IgD-negative memory B cell (primary cell): ENCODE results near the gene A4GALT. TPM values are rescaled to one million over a fixed set of nuclear protein-coding genes. Genes with fewer than 3 reads are reported as not detected.
"Not testable (repeated sequence)": the region's sequence is repeated elsewhere in the genome, so short reads cannot be mapped to it uniquely, and the experiment has no call there.

Experiments used
- H3K27ac Mint-ChIP-seq, 3 donors: one replicate each; pipeline ENCODE4 v1.8.0; 2020 to 2022; ENCODE audit warnings: mild to moderate bottlenecking in 3 of 3, mixed read lengths in 3 of 3, moderate library complexity in 1 of 3
- H3K27me3 Mint-ChIP-seq: one replicate; pipeline ENCODE4 v1.8.0; 2021; ENCODE audit warnings: mixed read lengths
- H3K36me3 Mint-ChIP-seq: one replicate; pipeline ENCODE4 v1.8.0; 2020; ENCODE audit warnings: mild to moderate bottlenecking, mixed read lengths
- H3K4me1 Mint-ChIP-seq, 3 donors: one replicate each; pipeline ENCODE4 v1.8.0; 2020 to 2022; ENCODE audit warnings: mixed read lengths in 3 of 3, mild to moderate bottlenecking in 1 of 3
- H3K4me3 Mint-ChIP-seq, 4 donors: one replicate each; pipeline ENCODE4 v1.8.0; 2020 to 2022; ENCODE audit warnings: mild to moderate bottlenecking in 4 of 4, mixed read lengths in 4 of 4, moderate library complexity in 3 of 4
- H3K9me3 Mint-ChIP-seq, 3 donors: one replicate each; pipeline ENCODE4 v1.8.0; 2020 to 2021; ENCODE audit warnings: mixed read lengths in 3 of 3, mild to moderate bottlenecking in 1 of 3
- polyA plus RNA-seq: library from polyadenylated mRNA; unstranded; fragments of 300-500 nt; fragmentation: Illumina TruSeq; gene quantifications from one replicate; pipeline ENCODE4 v1.2.3, GENCODE V29; 2021

The A4GALT gene
- polyA plus RNA-seq, 1 donor from 2014 or later: not detected

DNA sequence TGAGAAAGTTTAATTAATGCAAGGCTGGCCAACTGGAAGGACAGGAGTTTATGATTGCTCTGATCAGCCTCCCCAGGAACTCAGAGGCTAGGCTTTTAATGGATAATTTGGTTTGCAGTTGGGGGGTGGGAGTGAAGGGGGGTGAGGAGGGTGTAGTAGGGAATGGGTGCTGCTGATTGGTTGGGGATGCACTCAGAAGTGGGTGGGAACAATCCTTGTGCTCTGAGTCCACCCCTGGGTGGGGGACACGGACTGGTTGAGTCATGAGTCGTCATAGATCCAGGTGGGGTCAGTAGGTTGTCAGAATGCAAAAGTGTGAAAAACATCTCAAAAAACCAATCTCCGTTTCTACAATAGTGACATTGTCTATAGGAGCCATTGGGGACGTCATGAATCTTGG, 50.6 kb downstream of the A4GALT start:
- Mint-ChIP-seq H3K36me3 (no peaks in the 10 kb centered on the region), H3K27me3 (peaks cover 2% of the 10 kb centered on the region), H3K27ac (peak overlapping the region in 1 of 3 donors; percentile 33), H3K4me1 (peaks cover 29 to 34% (median 30%) of the 10 kb centered on the region in 3 donors), H3K9me3 (no peaks in the 10 kb centered on the region), H3K4me3 (no peak overlapping the region)

DNA sequence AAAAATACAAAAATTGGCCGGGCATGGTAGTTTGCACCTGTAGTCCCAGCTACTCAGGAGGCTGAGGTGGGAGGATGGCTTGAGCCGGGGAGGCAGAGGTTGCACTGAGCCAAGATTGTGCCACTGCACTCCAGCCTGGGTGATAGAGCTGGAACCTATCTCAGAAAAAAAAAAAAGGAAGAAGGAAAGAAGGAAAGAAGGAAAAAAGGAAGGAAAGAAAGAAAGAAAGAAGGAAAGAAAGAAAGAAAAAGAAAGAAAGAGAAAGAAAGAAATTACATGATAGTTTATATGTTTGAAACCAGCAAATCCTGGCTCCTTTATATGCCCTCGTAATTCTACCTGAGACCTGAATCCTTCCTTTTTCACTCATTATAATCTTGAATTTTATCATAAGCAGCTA, 54.3 kb downstream of the A4GALT start:
- peaks cover 26 to 27% (median 26%) of the 10 kb centered on the region in 3 donors for H3K4me1 Mint-ChIP-seq
- H3K36me3 Mint-ChIP-seq, H3K27me3 Mint-ChIP-seq, H3K9me3 Mint-ChIP-seq: not testable (repeated sequence)
- peak overlapping the region in 3 of 4 donors; percentile 21 to 68 (median 49) for H3K4me3 Mint-ChIP-seq
- H3K27ac Mint-ChIP-seq: peak overlapping the region in 2 of 3 donors; percentile 14 to 78

DNA sequence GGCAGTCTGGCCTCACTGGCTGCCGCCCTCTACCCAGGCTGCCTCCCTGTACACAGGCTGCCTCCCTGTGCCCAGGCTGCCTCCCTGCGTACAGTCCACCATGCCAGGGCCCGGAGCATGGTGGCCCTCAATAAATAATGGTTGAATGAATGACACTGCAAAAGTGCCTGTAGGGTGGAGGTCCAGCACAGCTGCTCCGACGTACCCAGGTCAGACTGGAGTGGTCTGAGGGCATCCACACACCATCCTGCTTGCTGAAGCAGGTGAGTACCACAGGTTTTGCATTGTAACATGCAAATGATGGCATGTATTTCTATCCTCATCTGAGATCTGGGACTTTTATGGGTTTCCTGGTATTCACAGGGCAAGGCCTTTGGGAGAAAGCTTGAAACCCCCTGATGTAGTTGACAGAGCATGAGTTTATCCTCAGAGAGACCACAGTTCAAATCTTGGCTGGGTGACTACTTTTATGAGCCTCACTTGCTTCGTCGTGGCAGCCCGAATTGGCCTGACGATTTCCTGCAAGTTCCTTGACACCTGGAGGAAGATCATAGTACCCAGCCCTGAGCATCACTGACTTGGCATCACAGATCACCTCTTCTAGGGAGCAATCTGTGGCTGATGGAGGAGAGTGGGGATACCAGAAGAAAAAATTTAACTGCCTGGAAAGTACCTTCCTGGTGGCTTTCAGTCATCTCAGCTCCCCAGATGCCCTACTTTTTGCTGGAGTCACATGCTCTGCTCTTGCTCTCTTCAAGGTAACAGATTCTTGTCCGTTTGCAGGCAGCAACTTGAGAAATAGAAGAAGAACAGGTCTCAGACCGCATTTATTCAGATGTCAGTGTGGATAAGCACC, 55.5 kb downstream of the A4GALT start:
- H3K4me3 Mint-ChIP-seq: peak overlapping the region in 3 of 4 donors; percentile 25 to 78 (median 58)
- no peaks in the 10 kb centered on the region for H3K9me3 Mint-ChIP-seq
- H3K36me3 Mint-ChIP-seq: no peaks in the 10 kb centered on the region
- peaks cover 17 to 20% (median 19%) of the 10 kb centered on the region in 3 donors for H3K4me1 Mint-ChIP-seq
- no peaks in the 10 kb centered on the region for H3K27me3 Mint-ChIP-seq
- H3K27ac Mint-ChIP-seq: peak overlapping the region; percentile 35 to 95 (median 78)

DNA sequence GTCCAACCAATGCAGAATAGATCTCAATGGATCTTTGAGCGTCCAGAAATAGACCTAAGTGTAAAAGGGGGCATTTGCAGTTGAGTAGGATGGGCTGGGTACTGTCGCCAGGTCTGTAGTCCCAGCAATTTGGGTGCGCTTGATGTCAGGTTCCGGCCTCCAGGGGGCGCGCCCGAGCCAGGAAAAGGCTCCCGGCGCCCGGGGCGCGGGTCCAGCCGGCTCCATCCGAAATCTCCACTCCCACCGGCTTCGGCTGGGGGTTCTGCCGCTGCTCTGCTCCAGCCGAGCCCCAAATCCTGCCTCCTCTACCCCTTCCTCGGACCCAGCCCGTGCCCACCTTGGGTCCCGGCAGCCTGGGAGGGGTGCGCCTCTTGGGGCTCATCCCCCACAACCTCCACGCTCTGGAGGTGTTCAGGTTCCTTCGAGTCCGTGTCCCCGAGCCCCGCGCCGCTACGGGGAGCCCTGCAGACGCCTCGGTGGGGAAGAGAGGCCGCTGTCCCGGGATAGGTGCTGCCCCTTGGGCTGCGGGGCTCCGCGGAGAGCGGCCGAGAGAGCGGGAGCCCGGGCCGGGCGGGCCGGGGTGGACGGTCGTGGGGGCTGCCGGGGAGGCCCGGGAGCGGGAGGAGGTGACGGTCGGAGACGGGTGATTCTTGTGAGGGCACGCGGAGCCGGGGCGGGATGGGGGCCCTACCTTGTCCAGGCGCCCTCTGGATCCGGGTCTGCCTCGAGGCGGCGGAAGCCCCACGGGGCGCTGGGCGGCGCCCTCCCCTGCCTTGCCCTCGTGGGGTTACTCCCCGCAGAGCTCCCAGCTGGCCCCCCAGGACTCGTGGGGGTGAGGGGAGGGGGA, 58.5 kb downstream of the A4GALT start:
- H3K4me1 Mint-ChIP-seq: peaks cover 18 to 25% (median 24%) of the 10 kb centered on the region in 3 donors
- H3K36me3 Mint-ChIP-seq: no peaks in the 10 kb centered on the region
- H3K4me3 Mint-ChIP-seq: peak overlapping the region; percentile 7 to 85 (median 58)
- H3K9me3 Mint-ChIP-seq: no peaks in the 10 kb centered on the region
- H3K27me3 Mint-ChIP-seq: no peaks in the 10 kb centered on the region
- peak overlapping the region in 1 of 3 donors; percentile 52 for H3K27ac Mint-ChIP-seq

DNA sequence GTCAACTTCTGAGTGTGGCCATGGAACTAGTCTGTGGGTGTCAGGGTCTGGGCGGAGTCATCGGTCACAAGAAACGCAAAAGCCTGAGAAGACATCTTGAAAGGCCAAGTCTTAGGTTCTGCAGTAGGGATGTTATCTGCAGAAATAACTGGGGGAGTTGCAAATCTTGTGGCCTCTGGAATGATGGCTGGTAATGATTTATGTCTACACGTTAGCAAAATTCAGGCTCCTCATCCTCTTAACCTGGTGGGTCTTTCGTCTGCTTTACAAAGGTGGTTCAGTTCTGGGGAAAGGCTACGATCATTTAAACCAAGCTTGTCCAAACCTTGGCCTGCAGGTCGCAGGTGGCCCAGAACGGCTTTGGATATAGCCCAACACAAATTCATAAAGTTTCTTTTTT, 64.1 kb downstream of the A4GALT start:
- peak overlapping the region in 2 of 4 donors; percentile 12 to 60 for H3K4me3 Mint-ChIP-seq
- H3K9me3 Mint-ChIP-seq: no peaks in the 10 kb centered on the region
- no peaks in the 10 kb centered on the region for H3K36me3 Mint-ChIP-seq
- H3K27ac Mint-ChIP-seq: peak overlapping the region in 2 of 3 donors; percentile 54 to 90
- peaks cover 19 to 25% (median 22%) of the 10 kb centered on the region in 3 donors for H3K4me1 Mint-ChIP-seq
- H3K27me3 Mint-ChIP-seq: peaks cover 2% of the 10 kb centered on the region

DNA sequence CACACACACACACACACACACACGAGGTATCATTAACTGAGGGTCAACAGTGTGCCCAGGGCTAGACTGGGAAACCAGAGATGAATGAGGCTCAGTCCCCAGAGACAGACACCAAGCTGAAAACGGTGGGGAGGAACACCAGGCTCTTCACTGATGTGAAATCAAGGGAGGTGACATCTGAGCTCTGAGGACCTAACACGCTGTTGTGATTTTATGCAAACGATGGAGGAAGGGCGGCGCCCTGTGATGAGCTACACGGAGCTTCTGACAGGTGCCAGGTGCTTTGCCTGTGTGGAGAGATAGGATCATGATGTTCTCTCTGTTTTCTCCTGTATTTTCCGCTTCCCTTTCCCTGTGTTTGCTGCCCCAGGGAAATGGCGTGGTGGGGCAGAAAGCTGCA, 65.0 kb downstream of the A4GALT start:
- no peaks in the 10 kb centered on the region for H3K36me3 Mint-ChIP-seq
- H3K9me3 Mint-ChIP-seq: no peaks in the 10 kb centered on the region
- H3K4me3 Mint-ChIP-seq: peak overlapping the region; percentile 66 to 88 (median 79)
- H3K27me3 Mint-ChIP-seq: peaks cover 2% of the 10 kb centered on the region
- peaks cover 19 to 25% (median 22%) of the 10 kb centered on the region in 3 donors for H3K4me1 Mint-ChIP-seq
- H3K27ac Mint-ChIP-seq: peak overlapping the region; percentile 79 to 96 (median 90)

DNA sequence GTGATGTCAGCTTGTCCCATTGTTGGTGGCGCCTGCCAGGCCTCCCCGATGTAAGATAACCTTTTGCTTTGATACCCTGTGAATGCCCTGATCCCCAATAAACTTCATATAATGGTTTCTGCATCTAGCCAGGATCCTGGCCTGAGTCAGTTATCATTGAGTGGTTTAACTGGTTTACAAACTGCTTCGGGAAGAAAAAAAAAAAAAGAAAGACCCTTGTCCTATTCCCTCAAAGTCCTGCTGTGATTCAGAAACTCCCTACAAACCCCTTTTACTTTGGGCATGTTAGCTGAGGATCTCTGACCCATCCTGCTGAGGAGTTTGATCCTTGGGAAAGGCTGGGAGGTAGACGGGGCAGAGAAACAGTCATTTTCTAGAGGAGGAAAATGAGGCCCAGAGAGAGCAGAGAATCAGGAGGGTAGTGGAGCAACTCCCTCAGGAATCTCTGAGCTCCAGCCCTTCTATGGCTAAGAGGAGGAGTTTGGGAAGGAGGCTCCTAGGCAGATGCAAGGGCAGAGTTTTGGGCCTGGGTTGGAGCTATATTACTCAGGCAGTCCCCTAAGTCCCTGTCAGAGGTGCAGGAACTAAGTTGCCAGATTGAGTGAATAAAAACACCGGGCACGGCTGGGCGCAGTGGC, 66.1 kb downstream of the A4GALT start:
- Mint-ChIP-seq H3K36me3 (no peaks in the 10 kb centered on the region), H3K27ac (peak overlapping the region in 1 of 3 donors; percentile 67), H3K9me3 (no peaks in the 10 kb centered on the region), H3K4me1 (peaks cover 19 to 25% (median 23%) of the 10 kb centered on the region in 3 donors), H3K4me3 (peak overlapping the region in 2 of 4 donors; percentile 65 to 74), H3K27me3 (peaks cover 2% of the 10 kb centered on the region)

DNA sequence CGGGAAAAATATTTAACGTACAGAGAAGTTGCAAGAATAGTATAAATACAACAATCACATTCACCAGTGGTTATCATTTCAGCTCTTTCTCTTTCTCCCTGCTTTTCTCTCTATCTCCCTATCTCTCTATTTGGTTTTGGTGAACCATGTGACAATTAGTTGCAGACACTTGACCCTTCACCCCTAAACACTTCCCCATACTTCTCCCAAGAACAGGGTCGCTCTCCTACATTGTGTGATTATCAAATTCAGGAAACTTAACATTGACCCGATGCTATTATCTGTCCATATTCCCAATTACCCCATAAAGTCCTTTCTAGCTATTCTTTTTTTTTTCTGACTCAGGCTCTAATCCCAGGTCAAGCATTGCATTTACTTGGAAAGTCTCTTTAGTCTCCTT, 66.7 kb downstream of the A4GALT start:
- H3K4me1 Mint-ChIP-seq: peaks cover 19 to 24% (median 23%) of the 10 kb centered on the region in 3 donors
- H3K4me3 Mint-ChIP-seq: peak overlapping the region in 1 of 4 donors; percentile 74
- H3K27me3 Mint-ChIP-seq: peaks cover 2% of the 10 kb centered on the region
- H3K9me3 Mint-ChIP-seq: no peaks in the 10 kb centered on the region
- H3K36me3 Mint-ChIP-seq: no peaks in the 10 kb centered on the region
- peak overlapping the region in 2 of 3 donors; percentile 6 to 18 for H3K27ac Mint-ChIP-seq

DNA sequence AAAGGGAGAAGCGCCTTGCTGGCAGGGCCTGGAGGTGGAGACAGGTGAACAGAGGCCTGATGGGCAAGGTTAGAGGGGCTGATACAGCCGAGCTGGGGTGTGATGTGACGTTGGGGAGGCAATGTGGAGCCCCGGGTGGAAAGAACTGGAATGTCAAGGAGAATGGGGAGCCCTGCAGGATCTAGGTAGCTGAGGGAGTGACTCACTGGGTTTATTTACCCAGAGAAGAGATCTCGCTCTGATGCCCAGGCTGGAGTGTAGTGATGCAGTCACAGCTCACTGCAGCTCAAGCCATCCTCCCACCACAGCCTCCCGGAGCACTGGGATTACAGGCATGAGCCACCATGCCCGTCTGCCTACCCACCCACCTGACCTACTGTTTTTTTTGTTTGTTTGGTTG, 69.5 kb downstream of the A4GALT start:
- H3K4me1 Mint-ChIP-seq: peaks cover 15 to 22% (median 18%) of the 10 kb centered on the region in 3 donors

DNA sequence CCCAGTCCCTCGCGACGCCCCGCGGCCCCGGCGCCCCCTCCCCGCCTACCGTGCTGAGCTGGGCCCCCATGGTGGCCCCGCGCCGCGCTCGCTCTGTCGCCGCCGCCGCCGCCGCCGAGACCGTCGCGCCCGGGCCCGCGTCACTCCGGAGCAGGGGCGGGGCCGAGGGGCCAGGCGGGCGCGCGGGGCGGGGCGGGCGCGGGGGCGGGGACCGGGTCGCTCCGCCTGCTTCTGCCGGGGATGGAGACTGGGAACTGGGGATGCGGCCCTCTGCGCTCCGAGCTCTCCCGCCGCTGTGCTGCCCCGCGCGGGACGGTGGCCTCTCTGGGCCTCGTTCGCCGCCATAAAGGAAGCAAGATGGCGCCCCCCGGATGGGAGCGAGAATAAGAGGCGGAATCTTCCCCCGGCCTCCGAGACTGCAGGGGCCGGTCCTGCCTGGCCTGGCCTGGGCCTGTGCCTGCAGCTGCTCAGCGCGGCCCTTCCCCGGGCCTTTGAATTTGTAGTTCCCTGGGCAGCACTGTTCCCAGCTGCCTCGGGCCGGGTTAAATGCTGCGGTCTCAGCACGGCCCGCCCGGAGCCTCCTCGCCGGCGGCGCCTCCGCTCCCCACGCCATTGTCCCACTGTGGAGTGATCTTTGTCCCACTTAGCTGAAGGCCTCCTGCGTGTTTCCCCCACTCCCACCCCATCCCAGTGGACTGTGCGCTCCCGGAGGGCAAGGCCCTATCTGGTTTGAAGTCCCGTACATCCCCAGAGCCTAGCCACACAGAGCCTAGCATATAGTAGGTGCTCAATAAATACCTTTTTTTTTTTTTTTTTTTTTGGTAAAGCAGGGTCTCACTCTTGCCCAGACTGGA, 71.2 kb downstream of the A4GALT start, which contains the start of gene CYB5R3:
Gene CYB5R3, minus strand, starts transcription at position 147 of the 854 bp plus-strand sequence. Its CDS starts 77 bp downstream, at position 70.
- Mint-ChIP-seq H3K36me3 (peaks cover 3% of the 10 kb centered on the region), H3K27ac (peak within 1 kb of the TSS; percentile 94 to 98 (median 97)), H3K9me3 (no peaks in the 10 kb centered on the region), H3K4me3 (peak within 1 kb of the TSS; percentile 92 to 99 (median 98)), H3K4me1 (peaks cover 16 to 25% (median 19%) of the 10 kb centered on the region in 3 donors), H3K27me3 (no peaks in the 10 kb centered on the region)

More for the DNA sequence above, 69.5 kb downstream of the A4GALT start:
- peak overlapping the region in 3 of 4 donors; percentile 25 to 92 (median 63) for H3K4me3 Mint-ChIP-seq
- no peaks in the 10 kb centered on the region for H3K36me3 Mint-ChIP-seq
- peaks cover 2% of the 10 kb centered on the region for H3K27me3 Mint-ChIP-seq
- peak overlapping the region in 2 of 3 donors; percentile 7 to 40 for H3K27ac Mint-ChIP-seq
- H3K9me3 Mint-ChIP-seq: no peaks in the 10 kb centered on the region

DNA sequence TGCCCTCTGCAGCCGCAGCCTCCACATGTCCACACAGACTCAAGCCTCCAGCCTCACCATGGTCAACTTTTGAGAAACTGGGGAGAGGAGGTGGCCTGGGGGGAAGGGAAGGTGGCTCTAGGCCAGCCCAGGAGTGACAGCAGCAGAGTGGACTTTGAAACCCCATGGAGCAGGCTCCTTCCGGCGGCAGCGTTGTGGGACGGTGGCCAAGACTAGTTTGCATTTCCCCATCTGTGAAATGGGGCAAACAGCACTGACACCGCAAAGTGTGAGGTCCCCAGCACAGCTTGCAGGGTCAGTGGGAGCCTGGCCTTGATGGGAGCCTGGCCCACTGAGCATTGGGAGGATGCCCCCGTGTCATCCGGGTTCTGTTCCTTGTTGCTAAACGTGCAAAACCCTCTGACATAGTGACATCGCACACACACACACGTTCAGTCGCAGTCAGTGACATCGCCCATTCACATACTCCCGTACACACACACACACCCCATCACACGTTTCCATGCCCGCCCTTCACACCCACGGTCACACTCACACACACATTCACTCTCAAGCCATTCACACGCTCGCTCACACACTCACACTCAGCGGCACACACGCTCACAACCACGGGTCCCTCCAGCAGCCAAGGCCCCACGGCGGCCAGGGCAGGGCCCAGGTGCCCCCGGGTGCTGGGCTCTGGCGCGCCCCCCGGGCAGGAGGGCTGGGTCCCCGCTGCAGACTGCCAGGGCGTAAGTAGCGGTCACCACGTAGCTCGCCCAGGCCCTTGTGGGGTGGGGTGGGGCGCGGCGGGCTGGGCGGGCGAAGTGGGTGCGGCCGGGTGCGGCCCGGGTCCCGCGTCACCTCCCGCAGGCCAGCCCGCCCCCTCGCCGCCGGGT, 72.1 kb downstream of the A4GALT start:
- Mint-ChIP-seq H3K27ac (peak overlapping the region; percentile 90 to 98 (median 97)), H3K9me3 (no peaks in the 10 kb centered on the region), H3K4me1 (peaks cover 17 to 26% (median 20%) of the 10 kb centered on the region in 3 donors), H3K4me3 (peak overlapping the region; percentile 88 to 99 (median 98)), H3K27me3 (no peaks in the 10 kb centered on the region), H3K36me3 (peaks cover 3% of the 10 kb centered on the region)

DNA sequence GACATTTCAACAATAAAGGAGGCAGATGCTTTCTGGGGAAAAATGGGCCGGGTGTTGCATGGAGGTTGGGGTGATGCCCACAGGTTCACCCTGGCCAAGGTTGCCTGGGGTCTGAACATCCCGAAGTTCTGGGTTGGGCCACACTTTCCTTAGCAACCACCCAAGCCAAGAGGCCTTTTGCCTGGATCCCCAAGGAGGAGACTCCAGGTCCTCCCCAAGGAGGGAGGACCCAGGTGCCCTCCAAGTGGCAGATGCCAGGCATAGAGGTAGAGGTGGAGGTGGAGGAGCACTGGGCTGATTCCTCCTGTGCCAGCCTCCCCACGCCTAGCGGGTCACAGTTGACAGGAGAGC, 72.7 kb downstream of the A4GALT start:
- H3K27me3 Mint-ChIP-seq: no peaks in the 10 kb centered on the region
- peaks cover 3% of the 10 kb centered on the region for H3K36me3 Mint-ChIP-seq
- peak overlapping the region; percentile 88 to 99 (median 98) for H3K4me3 Mint-ChIP-seq
- peak overlapping the region in 2 of 3 donors; percentile 90 to 98 for H3K27ac Mint-ChIP-seq
- H3K9me3 Mint-ChIP-seq: no peaks in the 10 kb centered on the region
- peaks cover 18 to 27% (median 22%) of the 10 kb centered on the region in 3 donors for H3K4me1 Mint-ChIP-seq
